H9 (cell line): ENCODE results near the gene RARG. TPM values are rescaled to one million over a fixed set of nuclear protein-coding genes. Genes with fewer than 3 reads are reported as not detected.

Experiments used
- DNase-seq: peaks from one replicate; pipeline ENCODE4 v3.0.0-alpha.2; 2017
- H2AFZ ChIP-seq: one replicate; pipeline ENCODE4 v1.6.1; 2013; ENCODE audit warnings: mild to moderate bottlenecking, low read length, control low read depth, moderate library complexity
- H2AK5ac ChIP-seq: 2 replicates; pipeline ENCODE4 v1.6.1; 2013; ENCODE audit warnings: low read length, control low read depth, mixed read lengths; ENCODE audit not compliant: insufficient read length
- H2BK120ac ChIP-seq: one replicate; pipeline ENCODE4 v1.6.1; 2013; ENCODE audit warnings: low read depth, mild to moderate bottlenecking, low read length, control low read depth, inconsistent platforms; ENCODE audit not compliant: poor library complexity, severe bottlenecking
- H2BK12ac ChIP-seq: 2 replicates; pipeline ENCODE4 v1.6.1; 2013; ENCODE audit warnings: low read length, control low read depth, mixed read lengths, low read depth; ENCODE audit not compliant: insufficient read length
- H2BK15ac ChIP-seq: 2 replicates; pipeline ENCODE4 v1.6.1; 2013; ENCODE audit warnings: low read depth, low read length, control low read depth
- H2BK20ac ChIP-seq: one replicate; pipeline ENCODE4 v1.6.1; 2013; ENCODE audit warnings: low read depth, mild to moderate bottlenecking, low read length, control low read depth, inconsistent platforms; ENCODE audit not compliant: poor library complexity, severe bottlenecking
- H2BK5ac ChIP-seq: 2 replicates; pipeline ENCODE4 v1.6.1; 2013; ENCODE audit warnings: low read length, control low read depth, mixed read lengths; ENCODE audit not compliant: insufficient read length
- H3K14ac ChIP-seq: 2 replicates; pipeline ENCODE4 v1.6.1; 2013; ENCODE audit warnings: low read length, control low read depth; ENCODE audit not compliant: insufficient read depth
- H3K18ac ChIP-seq: 2 replicates; pipeline ENCODE4 v1.6.1; 2013; ENCODE audit warnings: low read depth, mild to moderate bottlenecking, mixed read lengths, low read length, control low read depth; ENCODE audit not compliant: insufficient read length
- H3K23ac ChIP-seq: 2 replicates; pipeline ENCODE4 v1.6.1; 2013; ENCODE audit warnings: low read length, control low read depth, mixed read lengths, low read depth; ENCODE audit not compliant: insufficient read length
- H3K23me2 ChIP-seq: 2 replicates; pipeline ENCODE4 v1.6.1; 2013; ENCODE audit warnings: low read depth, mild to moderate bottlenecking, mixed read lengths, low read length, control low read depth; ENCODE audit not compliant: insufficient read length, poor library complexity, severe bottlenecking
- H3K27ac ChIP-seq: 2 replicates; pipeline ENCODE4 v1.5.1; 2013; ENCODE audit warnings: low read length, control low read depth, mixed read lengths, low read depth; ENCODE audit not compliant: insufficient read length
- H3K27me3 ChIP-seq: 2 replicates; pipeline ENCODE4 v1.6.1; 2013; ENCODE audit warnings: low read length, control low read depth, inconsistent platforms; ENCODE audit not compliant: insufficient read depth
- H3K4ac ChIP-seq: 2 replicates; pipeline ENCODE4 v1.6.1; 2013; ENCODE audit warnings: low read depth, mild to moderate bottlenecking, control low read depth, inconsistent platforms, low read length, moderate library complexity
- H3K4me1 ChIP-seq: 2 replicates; pipeline ENCODE4 v1.6.1; 2013; ENCODE audit warnings: low read length, control low read depth, inconsistent platforms; ENCODE audit not compliant: insufficient read depth
- H3K4me2 ChIP-seq: 2 replicates; pipeline ENCODE4 v1.6.1; 2013; ENCODE audit warnings: low read length, control low read depth, mixed read lengths; ENCODE audit not compliant: insufficient read length, insufficient read depth
- H3K56ac ChIP-seq: 2 replicates; pipeline ENCODE4 v1.6.1; 2013; ENCODE audit warnings: low read depth, mild to moderate bottlenecking, mixed read lengths, low read length, control low read depth; ENCODE audit not compliant: insufficient read length
- H3K79me1 ChIP-seq: 2 replicates; pipeline ENCODE4 v1.6.1; 2013; ENCODE audit warnings: low read depth, mild to moderate bottlenecking, moderate library complexity, low read length, control low read depth, inconsistent platforms; ENCODE audit not compliant: insufficient read depth, poor library complexity, severe bottlenecking
- H3K79me2 ChIP-seq: 2 replicates; pipeline ENCODE4 v1.6.1; 2013; ENCODE audit warnings: low read length, control low read depth, inconsistent platforms; ENCODE audit not compliant: insufficient read depth
- H3K9ac ChIP-seq: 2 replicates; pipeline ENCODE4 v1.6.1; 2013; ENCODE audit warnings: low read length, control low read depth, mixed read lengths; ENCODE audit not compliant: insufficient read length; ENCODE audit errors: extremely low read depth
- H3K9me3 ChIP-seq: one replicate; pipeline ENCODE4 v1.6.1; 2013; ENCODE audit warnings: low read depth, low read length, inconsistent platforms; ENCODE audit not compliant: control insufficient read depth
- H3T11ph ChIP-seq: one replicate; pipeline ENCODE4 v1.6.1; 2013; ENCODE audit warnings: mild to moderate bottlenecking, low read length, control low read depth, inconsistent platforms
- H4K20me1 ChIP-seq: one replicate; pipeline ENCODE4 v1.6.1; 2013; ENCODE audit not compliant: control insufficient read depth, insufficient read length, insufficient read depth
- H4K5ac ChIP-seq: 2 replicates; pipeline ENCODE4 v1.6.1; 2013; ENCODE audit warnings: low read depth, mild to moderate bottlenecking, mixed read lengths, low read length, control low read depth; ENCODE audit not compliant: insufficient read length
- H4K8ac ChIP-seq: replicated peaks from 2 replicates; pipeline ENCODE4 v1.6.1; 2013; ENCODE audit warnings: low read length, control low read depth, mixed read lengths, low read depth; ENCODE audit not compliant: insufficient read length
- H4K91ac ChIP-seq: 2 replicates; pipeline ENCODE4 v1.6.1; 2013; ENCODE audit warnings: low read depth, mild to moderate bottlenecking, moderate library complexity, mixed read lengths, low read length, control low read depth; ENCODE audit not compliant: insufficient read length
- H3K27ac Mint-ChIP-seq, 3 experiments: 2 replicates in 2 of 3; 3 replicates in 1 of 3; pipeline ENCODE4 v1.8.0; 2020 to 2021; ENCODE audit warnings: mixed read lengths in 3 of 3, mild to moderate bottlenecking in 1 of 3, moderate library complexity in 1 of 3
- H3K27me3 Mint-ChIP-seq: 2 replicates; pipeline ENCODE4 v1.8.0; 2021; ENCODE audit warnings: low read depth, mild to moderate bottlenecking, moderate library complexity, mixed read lengths
- H3K36me3 Mint-ChIP-seq, 3 experiments: 2 replicates in 2 of 3; 3 replicates in 1 of 3; pipeline ENCODE4 v1.8.0; 2020 to 2021; ENCODE audit warnings: low read depth in 3 of 3, mixed read lengths in 3 of 3; ENCODE audit not compliant: insufficient read depth in 1 of 3
- H3K4me1 Mint-ChIP-seq, 2 experiments: 2 replicates each; pipeline ENCODE4 v1.8.0; 2020; ENCODE audit warnings: mixed read lengths in 2 of 2
- H3K4me3 Mint-ChIP-seq, 2 experiments: 2 replicates in 1 of 2; 3 replicates in 1 of 2; pipeline ENCODE4 v1.8.0; 2020 to 2021; ENCODE audit warnings: mild to moderate bottlenecking in 2 of 2, mixed read lengths in 2 of 2, moderate library complexity in 1 of 2
- H3K9me3 Mint-ChIP-seq, 2 experiments: 2 replicates in 1 of 2; 3 replicates in 1 of 2; pipeline ENCODE4 v1.8.0; 2020; ENCODE audit warnings: mild to moderate bottlenecking in 2 of 2, mixed read lengths in 2 of 2, moderate library complexity in 1 of 2
- CTCF ChIP-seq: fragments of 200-600 bp; sonication (generic); conservative IDR thresholded peaks from 3 replicates; pipeline ENCODE4 v1.8.0; 2021; ENCODE audit warnings: antibody characterized with exemption, mild to moderate bottlenecking
- WGBS: extraction: QIAGEN DNeasy Blood & Tissue Kit; methylation state at CpG from one replicate; pipeline ENCODE4 v1.1.7; 2013; ENCODE audit warnings: missing lambda C conversion rate, low lambda C conversion rate, mixed read lengths; ENCODE audit not compliant: insufficient read length; ENCODE audit errors: extremely low coverage; 5-methylcytosine and 5-hydroxymethylcytosine counted together
- total RNA-seq: library from RNA; stranded (reverse); gene quantifications from 2 replicates; pipeline ENCODE4 v1.2.1, GENCODE V29; 2021

RARG gene
- total RNA-seq, 1 experiment from 2014 or later = 43.7 TPM

DNA sequence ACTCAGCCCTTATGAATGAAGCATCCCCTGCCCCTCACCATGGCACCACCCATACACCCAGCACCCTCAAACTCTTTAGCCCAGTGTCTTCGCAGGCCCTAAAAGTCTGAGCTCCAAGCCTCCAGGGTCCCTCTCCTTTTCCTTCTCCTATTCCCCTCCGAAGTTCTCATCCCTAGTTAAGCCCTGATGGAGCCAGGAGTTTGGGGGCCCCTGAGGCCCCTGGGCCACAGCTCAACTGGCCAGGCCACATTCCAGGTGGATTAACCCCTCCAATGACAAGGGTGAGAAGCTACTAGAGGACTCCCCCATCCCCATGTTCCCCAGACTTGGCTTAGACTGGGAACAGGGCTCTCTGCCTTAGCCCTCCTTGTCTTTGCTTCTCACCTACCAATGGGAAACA lies 2.6 kb downstream of the RARG start:
- no peak overlapping the region for H3K56ac ChIP-seq
- no peak overlapping the region for H3K27ac ChIP-seq
- Mint-ChIP-seq H3K4me1 (peaks cover 74 to 80% of the 10 kb centered on the region in 2 experiments), H3K4me3 (peak overlapping the region in 1 of 2 experiments; percentile 12; a peak in 3 of 5 replicates), H3K27me3 (peaks cover 12% of the 10 kb centered on the region), H3K9me3 (no peaks in the 10 kb centered on the region), H3K27ac (peak overlapping the region in 2 of 3 experiments; percentile 20 to 34; a peak in 1 of 7 replicates), H3K36me3 (peaks cover 8 to 17% (median 13%) of the 10 kb centered on the region in 3 experiments; a peak in 6 of 7 replicates)
- H3K9ac ChIP-seq = no peak overlapping the region
- no peak overlapping the region for H3K4me2 ChIP-seq
- no peak for TF ChIP-seq CTCF
- no peak overlapping the region for H4K5ac ChIP-seq
- no peaks in the 10 kb centered on the region for H4K20me1 ChIP-seq
- no peak overlapping the region for H2BK20ac ChIP-seq
- H3K27me3 ChIP-seq = no peaks in the 10 kb centered on the region; the same call in 1 of the 2 replicates
- no peak overlapping the region for H3K4ac ChIP-seq
- H3K23me2 ChIP-seq = peaks cover 16% of the 10 kb centered on the region
- H3K14ac ChIP-seq = no peak overlapping the region
- no peak overlapping the region for H3T11ph ChIP-seq
- H2BK5ac ChIP-seq = no peak overlapping the region
- H3K79me1 ChIP-seq = no peaks in the 10 kb centered on the region
- no peaks in the 10 kb centered on the region for H3K79me2 ChIP-seq
- H4K91ac ChIP-seq = no peak overlapping the region
- WGBS = no CpG with 5 or more reads among the region's 2 CpGs
- no peak overlapping the region for H2AFZ ChIP-seq
- no peak overlapping the region for H2BK15ac ChIP-seq
- H3K9me3 ChIP-seq = no peaks in the 10 kb centered on the region
- H2BK120ac ChIP-seq = no peak overlapping the region
- H2BK12ac ChIP-seq = no peak overlapping the region
- peak; percentile 25 for DNase-seq
- H2AK5ac ChIP-seq = no peak overlapping the region
- H3K23ac ChIP-seq = no peak overlapping the region
- peaks cover 28% of the 10 kb centered on the region; the same call in 1 of the 2 replicates for H3K4me1 ChIP-seq
- H3K18ac ChIP-seq = no peak overlapping the region
- H4K8ac ChIP-seq = no peak overlapping the region
